Caco-2 (cell line): ENCODE data around the gene EFHC1. TPM values are rescaled to one million over a fixed set of nuclear protein-coding genes. Genes with fewer than 3 reads are reported as not detected.
"Not testable (repeated sequence)": the region's sequence is repeated elsewhere in the genome, so short reads cannot be mapped to it uniquely, and the experiment has no call there.

Experiments
- BruUV-seq: library from RNA; stranded (reverse); fragments of 400-500 nt; replicated peaks from 2 replicates; lab custom pipeline; 2021; lab: Mats Ljungman, UMichigan
- CTCF ChIA-PET: fragments of 300-600 bp; sonication (Branson Sonifier 250); formaldehyde crosslinking; loops from one replicate; lab custom pipeline; 2022; ENCODE audit warnings: antibody characterized with exemption; lab: Charles Lee
- POLR2A ChIA-PET: fragments of 300-600 bp; sonication (Branson Sonifier 250); formaldehyde crosslinking; loops from one replicate; lab custom pipeline; 2022; ENCODE audit warnings: antibody characterized with exemption; lab: Charles Lee
- DNase-seq, 2 experiments: peaks; one replicate each; pipeline versions ENCODE4 v3.0.0 to v3.0.0-alpha.2; 2020 to 2022
- H3K27me3 ChIP-seq: replicated peaks from 2 replicates; pipeline ENCODE4 v1.6.0; 2011; ENCODE audit warnings: low read length; ENCODE audit not compliant: control insufficient read depth, insufficient read depth
- H3K36me3 ChIP-seq: 2 replicates; pipeline ENCODE4 v1.5.1; 2011; ENCODE audit warnings: low read length; ENCODE audit not compliant: control insufficient read depth, insufficient read depth
- H3K4me1 ChIP-seq: fragments of 250-450 bp; sonication (Bioruptor Pico); 2 replicates; pipeline ENCODE4 v1.5.1; 2020; ENCODE audit warnings: mild to moderate bottlenecking
- H3K4me3 ChIP-seq: 2 replicates; pipeline ENCODE4 v1.5.1; 2011; ENCODE audit warnings: low read depth, mild to moderate bottlenecking, control low read depth, low read length
- H3K9me3 ChIP-seq: fragments of 250-450 bp; sonication (Bioruptor Pico); 2 replicates; pipeline ENCODE4 v1.5.1; 2020; ENCODE audit warnings: mild to moderate bottlenecking, moderate library complexity
- H3K27ac Mint-ChIP-seq: one replicate; pipeline ENCODE4 v1.8.0; 2022; ENCODE audit warnings: mixed read lengths; ENCODE audit not compliant: unreplicated experiment
- H3K27me3 Mint-ChIP-seq: one replicate; pipeline ENCODE4 v1.8.0; 2022; ENCODE audit warnings: mixed read lengths; ENCODE audit not compliant: insufficient read depth, unreplicated experiment
- H3K36me3 Mint-ChIP-seq: one replicate; pipeline ENCODE4 v1.8.0; 2022; ENCODE audit warnings: mild to moderate bottlenecking, mixed read lengths; ENCODE audit not compliant: insufficient read depth, unreplicated experiment
- H3K4me1 Mint-ChIP-seq: one replicate; pipeline ENCODE4 v1.8.0; 2022; ENCODE audit warnings: low read depth, mixed read lengths; ENCODE audit not compliant: unreplicated experiment
- H3K4me3 Mint-ChIP-seq: one replicate; pipeline ENCODE4 v1.8.0; 2022; ENCODE audit warnings: mild to moderate bottlenecking, moderate library complexity, mixed read lengths; ENCODE audit not compliant: unreplicated experiment
- H3K9me3 Mint-ChIP-seq: one replicate; pipeline ENCODE4 v1.8.0; 2022; ENCODE audit warnings: mixed read lengths; ENCODE audit not compliant: unreplicated experiment
- intact Hi-C: fragments of 100-400 bp; cut with micrococcal nuclease; formaldehyde crosslinking; loops from one replicate; pipeline ENCODE4 v1.10.0; 2022; ENCODE audit not compliant: unreplicated experiment
- total RNA-seq: library from RNA; stranded (reverse); gene quantifications from 2 replicates; pipeline ENCODE4 v1.2.3, GENCODE V29; 2022
- TF ChIP-seq, protein P1 (sequence below), 2 experiments: fragments of 200-600 bp in 1 of 2; IDR thresholded peaks; 1 replicate in 1 of 2; 2 replicates in 1 of 2; pipeline versions ENCODE4 v1.5.1 to v1.8.0; 2011 to 2022; ENCODE audit warnings: antibody characterized with exemption in 1 of 2, control low read depth in 1 of 2, inconsistent platforms in 1 of 2, low read depth in 1 of 2, low read length in 1 of 2, mild to moderate bottlenecking in 1 of 2, moderate library complexity in 1 of 2; ENCODE audit not compliant: insufficient read depth in 1 of 2, severe bottlenecking in 1 of 2, unreplicated experiment in 1 of 2

Gene EFHC1
- total RNA-seq, 1 experiment from 2014 or later: 14.6 TPM

DNA sequence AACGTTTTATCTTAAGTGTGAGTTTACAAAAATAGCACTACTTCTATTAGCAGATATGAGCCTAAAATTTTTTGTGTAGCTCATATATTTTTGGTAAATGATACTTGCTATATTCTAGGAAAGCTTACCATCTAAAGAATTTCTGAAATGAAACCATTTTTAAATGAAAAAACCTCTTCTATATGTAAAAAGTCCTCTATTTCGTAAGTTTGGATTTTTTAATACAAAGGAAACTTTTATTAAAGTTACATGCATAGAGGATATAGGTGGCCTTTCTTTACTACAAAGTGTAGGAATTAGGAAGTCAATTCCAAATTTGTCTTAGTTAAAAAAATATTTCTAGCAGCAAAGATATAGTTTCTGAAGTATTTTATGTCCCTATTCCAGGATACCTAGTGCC, 18.8 kb downstream of the EFHC1 start:
- no peak for DNase-seq
- Histone ChIP-seq H3K4me3 (no peak overlapping the region), H3K9me3 (no peaks in the 10 kb centered on the region), H3K27me3 (no peaks in the 10 kb centered on the region), H3K36me3 (no peaks in the 10 kb centered on the region), H3K4me1 (no peaks in the 10 kb centered on the region)
- no peak overlapping the region for H3K4me3 Mint-ChIP-seq
- intact Hi-C loops: no loop called here
- H3K27ac Mint-ChIP-seq: no peak overlapping the region
- H3K36me3 Mint-ChIP-seq: no peaks in the 10 kb centered on the region
- BruUV-seq: no TSS peak
- no peaks in the 10 kb centered on the region for H3K4me1 Mint-ChIP-seq
- H3K9me3 Mint-ChIP-seq: no peaks in the 10 kb centered on the region
- TF ChIP-seq, protein P1, sequence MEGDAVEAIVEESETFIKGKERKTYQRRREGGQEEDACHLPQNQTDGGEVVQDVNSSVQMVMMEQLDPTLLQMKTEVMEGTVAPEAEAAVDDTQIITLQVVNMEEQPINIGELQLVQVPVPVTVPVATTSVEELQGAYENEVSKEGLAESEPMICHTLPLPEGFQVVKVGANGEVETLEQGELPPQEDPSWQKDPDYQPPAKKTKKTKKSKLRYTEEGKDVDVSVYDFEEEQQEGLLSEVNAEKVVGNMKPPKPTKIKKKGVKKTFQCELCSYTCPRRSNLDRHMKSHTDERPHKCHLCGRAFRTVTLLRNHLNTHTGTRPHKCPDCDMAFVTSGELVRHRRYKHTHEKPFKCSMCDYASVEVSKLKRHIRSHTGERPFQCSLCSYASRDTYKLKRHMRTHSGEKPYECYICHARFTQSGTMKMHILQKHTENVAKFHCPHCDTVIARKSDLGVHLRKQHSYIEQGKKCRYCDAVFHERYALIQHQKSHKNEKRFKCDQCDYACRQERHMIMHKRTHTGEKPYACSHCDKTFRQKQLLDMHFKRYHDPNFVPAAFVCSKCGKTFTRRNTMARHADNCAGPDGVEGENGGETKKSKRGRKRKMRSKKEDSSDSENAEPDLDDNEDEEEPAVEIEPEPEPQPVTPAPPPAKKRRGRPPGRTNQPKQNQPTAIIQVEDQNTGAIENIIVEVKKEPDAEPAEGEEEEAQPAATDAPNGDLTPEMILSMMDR (IDR thresholded peaks at IDR 0.05; ENCODE audit: insufficient read depth in 1 of 2, low read depth in 1 of 2, low read length in 1 of 2, severe bottlenecking in 1 of 2, unreplicated experiment in 1 of 2): no peak
- ChIA-PET CTCF (no interaction called here), POLR2A (no interaction called here)
- H3K27me3 Mint-ChIP-seq: no peaks in the 10 kb centered on the region

DNA sequence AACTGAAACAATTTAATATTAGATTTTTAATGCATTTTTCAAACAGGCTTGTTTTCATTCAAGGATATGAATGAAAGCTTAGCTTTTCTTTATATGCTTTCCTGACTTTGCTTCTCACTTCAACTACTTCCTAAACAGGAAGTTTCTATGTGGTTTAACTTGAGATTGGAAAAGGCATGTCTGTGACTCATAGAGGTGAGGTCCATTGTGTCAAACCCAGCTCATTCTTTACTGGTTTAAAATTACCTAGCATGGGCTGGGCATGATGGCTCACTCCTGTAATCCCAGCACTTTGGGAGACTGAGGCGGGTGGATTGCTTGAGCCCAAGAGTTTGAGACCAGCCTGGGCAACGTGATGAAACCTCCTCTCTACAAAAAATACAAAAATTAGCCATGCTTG, 34.4 kb downstream of the EFHC1 start:
- no peaks in the 10 kb centered on the region for H3K4me1 ChIP-seq
- H3K27ac Mint-ChIP-seq: no peak overlapping the region
- H3K9me3 ChIP-seq: no peaks in the 10 kb centered on the region; the same call in 1 of the 2 replicates
- H3K27me3 ChIP-seq: no peaks in the 10 kb centered on the region
- no peak for DNase-seq
- H3K36me3 Mint-ChIP-seq: no peaks in the 10 kb centered on the region
- no peaks in the 10 kb centered on the region for H3K4me1 Mint-ChIP-seq
- TF ChIP-seq, protein P1 (IDR thresholded peaks at IDR 0.05; ENCODE audit: insufficient read depth in 1 of 2, low read depth in 1 of 2, low read length in 1 of 2, severe bottlenecking in 1 of 2, unreplicated experiment in 1 of 2): no peak
- H3K4me3 Mint-ChIP-seq: no peak overlapping the region
- no TSS peak for BruUV-seq
- no peaks in the 10 kb centered on the region for H3K27me3 Mint-ChIP-seq
- no peak overlapping the region for H3K4me3 ChIP-seq
- no peaks in the 10 kb centered on the region for H3K36me3 ChIP-seq
- H3K9me3 Mint-ChIP-seq: peaks cover 10% of the 10 kb centered on the region
- intact Hi-C loops: no loop called here
- ChIA-PET CTCF (interaction anchor here (0.6 kb wide), 1 partner anchor 8 kb away, joined by 3 read pairs; no protein-coding TSS in a partner anchor), POLR2A (no interaction called here)

DNA sequence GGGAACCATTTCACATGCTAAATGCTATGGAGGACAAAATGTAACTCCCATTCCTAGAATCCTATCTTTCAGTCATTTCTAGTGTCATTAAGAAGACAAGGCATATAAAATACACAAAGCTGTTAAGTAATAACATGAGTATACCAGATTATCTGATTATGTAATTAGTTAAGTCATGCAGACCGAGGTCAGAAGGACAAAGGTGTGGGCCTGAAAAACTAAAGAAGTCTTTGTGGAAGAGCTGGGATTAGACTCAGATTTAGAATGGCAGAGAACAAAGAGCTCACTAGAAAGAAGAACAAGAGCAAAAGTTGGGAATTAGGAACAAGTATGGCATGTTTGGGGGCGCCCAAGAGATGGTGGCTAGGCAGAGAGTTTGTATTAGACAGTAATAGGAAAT, 37.0 kb downstream of the EFHC1 start:
- Mint-ChIP-seq H3K9me3 (no peaks in the 10 kb centered on the region), H3K36me3 (no peaks in the 10 kb centered on the region), H3K4me3 (no peak overlapping the region), H3K27ac (no peak overlapping the region), H3K4me1 (no peaks in the 10 kb centered on the region), H3K27me3 (no peaks in the 10 kb centered on the region)
- DNase-seq: no peak
- ChIA-PET CTCF (interaction anchor here (0.7 kb wide), 1 partner anchor 32 kb away, joined by 3 read pairs; no protein-coding TSS in a partner anchor), POLR2A (no interaction called here)
- no peak overlapping the region for H3K4me3 ChIP-seq
- H3K4me1 ChIP-seq: no peaks in the 10 kb centered on the region
- H3K36me3 ChIP-seq: no peaks in the 10 kb centered on the region
- H3K9me3 ChIP-seq: no peaks in the 10 kb centered on the region; the same call in 1 of the 2 replicates
- intact Hi-C loops: no loop called here
- no peaks in the 10 kb centered on the region for H3K27me3 ChIP-seq
- no TSS peak for BruUV-seq
- TF ChIP-seq, protein P1 (IDR thresholded peaks at IDR 0.05; ENCODE audit: insufficient read depth in 1 of 2, low read depth in 1 of 2, low read length in 1 of 2, severe bottlenecking in 1 of 2, unreplicated experiment in 1 of 2): no peak

DNA sequence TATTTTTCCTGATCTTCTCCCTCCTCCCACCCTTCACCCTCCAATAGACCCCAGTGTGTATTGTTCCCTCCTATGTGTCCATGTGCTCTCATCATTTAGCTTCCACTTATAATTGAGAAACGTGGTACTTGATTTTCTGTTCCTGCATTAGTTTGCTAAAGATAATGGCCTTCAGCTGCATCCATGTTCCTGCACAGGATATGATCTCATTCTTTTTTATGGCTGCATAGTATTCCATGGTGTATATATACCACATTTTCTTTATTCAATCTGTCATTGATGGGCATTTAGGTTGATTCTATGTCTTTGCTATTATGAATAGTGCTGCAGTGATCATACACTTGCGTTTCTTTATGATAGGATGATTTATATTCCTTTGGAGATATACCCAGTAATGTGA, 41.1 kb downstream of the EFHC1 start:
- H3K4me3 ChIP-seq, H3K4me1 Mint-ChIP-seq, intact Hi-C loops, POLR2A ChIA-PET, BruUV-seq, H3K9me3 Mint-ChIP-seq, H3K27ac Mint-ChIP-seq, H3K4me3 Mint-ChIP-seq, H3K9me3 ChIP-seq, H3K4me1 ChIP-seq, H3K36me3 Mint-ChIP-seq, H3K27me3 Mint-ChIP-seq, H3K36me3 ChIP-seq, H3K27me3 ChIP-seq, DNase-seq, CTCF ChIA-PET: not testable (repeated sequence)
